Retinal pigment epithelial cell (primary cell): ENCODE results near the gene AWAT2.

Experiments
- DNase-seq: peaks from one replicate; pipeline ENCODE4 v3.0.0-alpha.2; 2010; ENCODE audit warnings: low read depth
- H3K4me3 ChIP-seq: 2 replicates; pipeline ENCODE4 v1.5.1; 2011; ENCODE audit warnings: mild to moderate bottlenecking, low read length, control low read depth, moderate library complexity
- CTCF ChIP-seq: conservative IDR thresholded peaks from 2 replicates; pipeline ENCODE4 v1.5.1; 2011; ENCODE audit warnings: low read depth, low read length, control low read depth, inconsistent platforms

The AWAT2 gene

GRCh38 chrX:70054391-70054790 lies 4.7 kb upstream of the AWAT2 start:
- DNase-seq, result no peak
- H3K4me3 ChIP-seq, result no peak overlapping the region
- no peak for TF ChIP-seq CTCF

GRCh38 chrX:70052895-70053615 lies 3.3 kb upstream of the AWAT2 start:
- TF ChIP-seq CTCF, result no peak
- DNase-seq, result no peak
- no peak overlapping the region for H3K4me3 ChIP-seq

- H3K4me3 ChIP-seq, result no peak overlapping the region
- no peak for TF ChIP-seq CTCF
- no peak for DNase-seq
Observed at GRCh38 chrX:70049406-70049805, 332 bp downstream of the AWAT2 start.

GRCh38 chrX:70046978-70047377 lies 2.8 kb downstream of the AWAT2 start:
- no peak overlapping the region for H3K4me3 ChIP-seq
- TF ChIP-seq CTCF, result no peak
- DNase-seq, result no peak

- no peak for DNase-seq
- TF ChIP-seq CTCF, result no peak
- no peak overlapping the region for H3K4me3 ChIP-seq
Observed at GRCh38 chrX:70044541-70045245, 5.0 kb downstream of the AWAT2 start.

GRCh38 chrX:70043685-70044084 lies 6.1 kb downstream of the AWAT2 start:
- DNase-seq, result no peak
- TF ChIP-seq CTCF, result no peak
- no peak overlapping the region for H3K4me3 ChIP-seq
